ENCODE measurements around the gene MID1. TPM values are rescaled to one million over a fixed set of nuclear protein-coding genes. Genes with fewer than 3 reads are reported as not detected.

The MID1 gene
- total RNA-seq, 3 donors from 2014 or later: 41.4 to 48.8 (median 48.4) TPM

- no peak overlapping the region for H3K4me3 ChIP-seq
- intact Hi-C loops (cut with DNase I, micrococcal nuclease): no loop called here
- ATAC-seq: no peak
- H3K4me1 ChIP-seq (ENCODE audit: low read depth): no peaks in the 10 kb centered on the region
- TF ChIP-seq, protein P1, sequence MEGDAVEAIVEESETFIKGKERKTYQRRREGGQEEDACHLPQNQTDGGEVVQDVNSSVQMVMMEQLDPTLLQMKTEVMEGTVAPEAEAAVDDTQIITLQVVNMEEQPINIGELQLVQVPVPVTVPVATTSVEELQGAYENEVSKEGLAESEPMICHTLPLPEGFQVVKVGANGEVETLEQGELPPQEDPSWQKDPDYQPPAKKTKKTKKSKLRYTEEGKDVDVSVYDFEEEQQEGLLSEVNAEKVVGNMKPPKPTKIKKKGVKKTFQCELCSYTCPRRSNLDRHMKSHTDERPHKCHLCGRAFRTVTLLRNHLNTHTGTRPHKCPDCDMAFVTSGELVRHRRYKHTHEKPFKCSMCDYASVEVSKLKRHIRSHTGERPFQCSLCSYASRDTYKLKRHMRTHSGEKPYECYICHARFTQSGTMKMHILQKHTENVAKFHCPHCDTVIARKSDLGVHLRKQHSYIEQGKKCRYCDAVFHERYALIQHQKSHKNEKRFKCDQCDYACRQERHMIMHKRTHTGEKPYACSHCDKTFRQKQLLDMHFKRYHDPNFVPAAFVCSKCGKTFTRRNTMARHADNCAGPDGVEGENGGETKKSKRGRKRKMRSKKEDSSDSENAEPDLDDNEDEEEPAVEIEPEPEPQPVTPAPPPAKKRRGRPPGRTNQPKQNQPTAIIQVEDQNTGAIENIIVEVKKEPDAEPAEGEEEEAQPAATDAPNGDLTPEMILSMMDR (IDR thresholded peaks at IDR 0.05): no peak
- no peak for DNase-seq
- H3K36me3 ChIP-seq (ENCODE audit: low read depth): no peaks in the 10 kb centered on the region
- no peaks in the 10 kb centered on the region for H3K9me3 ChIP-seq
Observed at GRCh38 chrX:10579112-10580011, 41.0 kb downstream of the MID1 start.

DNA sequence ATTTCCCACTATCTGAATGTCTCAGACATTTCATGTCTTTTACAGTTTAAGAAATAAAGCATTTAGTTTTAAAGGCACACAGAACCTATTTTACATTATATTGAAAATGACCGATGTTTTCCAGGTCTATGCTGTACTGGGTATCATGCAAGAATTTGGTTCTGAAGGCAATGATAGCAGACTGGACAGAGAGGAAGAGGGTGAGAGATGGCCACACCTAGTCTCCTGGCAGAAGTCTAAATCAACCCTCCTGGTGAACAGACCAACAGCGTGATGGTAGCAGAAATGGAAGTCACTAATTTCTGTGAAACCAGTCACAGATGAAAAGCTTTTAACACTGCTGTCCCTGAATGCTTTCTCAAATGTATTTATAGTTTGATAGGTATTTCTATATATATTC lies 41.9 kb downstream of the MID1 start:
- no peak for DNase-seq
- H3K4me3 ChIP-seq: no peak overlapping the region
- no peaks in the 10 kb centered on the region for H3K4me1 ChIP-seq (ENCODE audit: low read depth)
- H3K9me3 ChIP-seq: no peaks in the 10 kb centered on the region
- no peaks in the 10 kb centered on the region for H3K36me3 ChIP-seq (ENCODE audit: low read depth)
- intact Hi-C loops (cut with DNase I, micrococcal nuclease): no loop called here
- TF ChIP-seq, protein P1 (IDR thresholded peaks at IDR 0.05): no peak
- ATAC-seq: no peak

DNA sequence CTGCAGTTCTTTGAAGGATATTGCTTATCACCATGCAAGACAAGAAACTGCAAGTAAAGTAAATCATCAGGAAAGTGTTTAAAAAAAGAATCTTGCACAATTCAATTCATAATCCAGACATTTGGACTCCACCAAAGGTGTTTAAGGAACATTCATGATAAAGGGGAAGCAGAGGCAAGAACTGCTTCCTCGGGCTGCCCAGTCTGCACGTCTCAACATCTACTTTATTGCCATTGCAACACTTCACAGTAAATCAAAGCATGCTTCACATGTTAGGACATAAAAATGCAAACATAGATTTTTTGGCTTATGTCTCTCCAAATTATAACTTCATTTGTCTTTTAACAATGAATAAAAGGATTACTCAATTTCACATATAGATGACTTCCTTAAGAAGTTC lies 42.5 kb downstream of the MID1 start:
- ATAC-seq (peak; percentile 49), DNase-seq (no peak)
- intact Hi-C loops (cut with DNase I, micrococcal nuclease): no loop called here

GRCh38 chrX:10576777-10577447 lies 43.5 kb downstream of the MID1 start:
- DNase-seq (no peak), ATAC-seq (no peak)
- Histone ChIP-seq H3K9me3 (no peaks in the 10 kb centered on the region), H3K36me3 (ENCODE audit: low read depth) (no peaks in the 10 kb centered on the region), H3K4me1 (ENCODE audit: low read depth) (no peaks in the 10 kb centered on the region), H3K4me3 (no peak overlapping the region)
- TF ChIP-seq, protein P1 (IDR thresholded peaks at IDR 0.05): no peak
- intact Hi-C loops (cut with DNase I, micrococcal nuclease): no loop called here

More for the DNA sequence above, 42.5 kb downstream of the MID1 start:
- Histone ChIP-seq H3K36me3 (ENCODE audit: low read depth) (no peaks in the 10 kb centered on the region), H3K4me1 (ENCODE audit: low read depth) (no peaks in the 10 kb centered on the region), H3K9me3 (no peaks in the 10 kb centered on the region), H3K4me3 (no peak overlapping the region)
- TF ChIP-seq, protein P1 (IDR thresholded peaks at IDR 0.05): no peak

DNA sequence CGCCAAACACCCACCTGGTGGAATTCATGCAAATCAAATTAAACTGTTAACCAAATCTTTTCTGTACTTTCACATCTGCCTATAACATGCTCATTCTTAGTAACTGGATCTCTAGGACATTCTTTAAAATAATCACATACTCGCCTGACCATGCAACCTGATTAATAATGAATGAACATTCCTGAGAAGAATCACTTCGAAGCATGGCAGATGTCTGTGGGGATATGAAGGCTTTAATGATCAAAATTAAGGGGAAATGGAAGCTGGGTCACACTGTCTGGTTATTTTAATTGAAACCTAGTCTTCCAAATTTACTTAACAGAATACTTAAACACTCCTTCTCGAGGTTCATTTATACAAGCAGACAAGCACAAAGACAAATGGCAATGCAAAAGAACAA lies 44.2 kb downstream of the MID1 start:
- TF ChIP-seq, protein P1 (IDR thresholded peaks at IDR 0.05): no peak
- Histone ChIP-seq H3K4me3 (no peak overlapping the region), H3K4me1 (ENCODE audit: low read depth) (no peaks in the 10 kb centered on the region), H3K9me3 (no peaks in the 10 kb centered on the region), H3K36me3 (ENCODE audit: low read depth) (no peaks in the 10 kb centered on the region)
- DNase-seq (no peak), ATAC-seq (no peak)
- intact Hi-C loops (cut with DNase I, micrococcal nuclease): no loop called here
